ENCODE results near the gene ZSCAN1. TPM values are rescaled to one million over a fixed set of nuclear protein-coding genes. Genes with fewer than 3 reads are reported as not detected.

The ZSCAN1 gene
- total and polyA plus RNA-seq, 2 experiments from 2014 or later: 0.33 to 1.1 TPM

DNA sequence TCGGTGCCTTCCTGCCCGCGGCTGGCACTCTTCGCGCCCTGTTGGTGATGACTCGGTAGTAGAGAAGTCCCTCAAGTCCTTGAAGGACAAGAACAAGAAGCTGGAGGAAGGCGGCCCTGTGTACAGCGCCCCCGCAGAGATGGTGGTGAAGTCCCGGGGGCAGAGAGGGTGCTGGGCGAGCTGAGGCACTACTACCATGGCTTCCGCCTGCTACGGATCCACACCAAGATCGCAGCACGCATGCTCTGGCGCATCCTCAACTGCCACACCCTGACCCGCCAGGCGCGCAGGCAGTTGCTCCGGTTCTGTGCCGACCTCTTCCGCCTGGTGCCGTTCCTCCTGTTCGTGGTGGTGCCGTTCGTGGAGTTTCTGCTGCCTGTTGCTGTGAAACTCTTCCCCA, 11.1 kb downstream of the ZSCAN1 start:
- DNase-seq (ENCODE audit: low spot score): no peak
- H3K79me2 ChIP-seq: no peaks in the 10 kb centered on the region
- H3K4me1 ChIP-seq (ENCODE audit: insufficient read depth): no peaks in the 10 kb centered on the region
- no peaks in the 10 kb centered on the region for H3K36me3 ChIP-seq (replicated peaks; ENCODE audit: insufficient read depth, low read depth)
- no peak overlapping the region for H3K4me3 ChIP-seq
- no peaks in the 10 kb centered on the region for H4K20me1 ChIP-seq (ENCODE audit: insufficient read depth, poor library complexity, severe bottlenecking)
- H3K9me2 ChIP-seq (replicated peaks; ENCODE audit: insufficient read depth): no peaks in the 10 kb centered on the region
- WGBS (ENCODE audit: low lambda C conversion rate, missing lambda C conversion rate): 94% methylated on average over 26 of the region's 26 CpGs
- H3K27ac ChIP-seq: no peak overlapping the region
- TF ChIP-seq EZH2phosphoT487 (IDR thresholded peaks at IDR 0.05; ENCODE audit: low read depth, severe bottlenecking, unreplicated experiment) (no peak), EZH2 (IDR thresholded peaks at IDR 0.05; ENCODE audit: borderline replicate concordance) (no peak)
- TF ChIP-seq, protein P1, sequence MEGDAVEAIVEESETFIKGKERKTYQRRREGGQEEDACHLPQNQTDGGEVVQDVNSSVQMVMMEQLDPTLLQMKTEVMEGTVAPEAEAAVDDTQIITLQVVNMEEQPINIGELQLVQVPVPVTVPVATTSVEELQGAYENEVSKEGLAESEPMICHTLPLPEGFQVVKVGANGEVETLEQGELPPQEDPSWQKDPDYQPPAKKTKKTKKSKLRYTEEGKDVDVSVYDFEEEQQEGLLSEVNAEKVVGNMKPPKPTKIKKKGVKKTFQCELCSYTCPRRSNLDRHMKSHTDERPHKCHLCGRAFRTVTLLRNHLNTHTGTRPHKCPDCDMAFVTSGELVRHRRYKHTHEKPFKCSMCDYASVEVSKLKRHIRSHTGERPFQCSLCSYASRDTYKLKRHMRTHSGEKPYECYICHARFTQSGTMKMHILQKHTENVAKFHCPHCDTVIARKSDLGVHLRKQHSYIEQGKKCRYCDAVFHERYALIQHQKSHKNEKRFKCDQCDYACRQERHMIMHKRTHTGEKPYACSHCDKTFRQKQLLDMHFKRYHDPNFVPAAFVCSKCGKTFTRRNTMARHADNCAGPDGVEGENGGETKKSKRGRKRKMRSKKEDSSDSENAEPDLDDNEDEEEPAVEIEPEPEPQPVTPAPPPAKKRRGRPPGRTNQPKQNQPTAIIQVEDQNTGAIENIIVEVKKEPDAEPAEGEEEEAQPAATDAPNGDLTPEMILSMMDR (IDR thresholded peaks at IDR 0.05; ENCODE audit: poor library complexity): no peak
- no peak overlapping the region for H2AFZ ChIP-seq
- H3K4me2 ChIP-seq: no peak overlapping the region
- no peaks in the 10 kb centered on the region for H3K27me3 ChIP-seq
- H3K9me3 ChIP-seq (ENCODE audit: low read depth): no peaks in the 10 kb centered on the region

DNA sequence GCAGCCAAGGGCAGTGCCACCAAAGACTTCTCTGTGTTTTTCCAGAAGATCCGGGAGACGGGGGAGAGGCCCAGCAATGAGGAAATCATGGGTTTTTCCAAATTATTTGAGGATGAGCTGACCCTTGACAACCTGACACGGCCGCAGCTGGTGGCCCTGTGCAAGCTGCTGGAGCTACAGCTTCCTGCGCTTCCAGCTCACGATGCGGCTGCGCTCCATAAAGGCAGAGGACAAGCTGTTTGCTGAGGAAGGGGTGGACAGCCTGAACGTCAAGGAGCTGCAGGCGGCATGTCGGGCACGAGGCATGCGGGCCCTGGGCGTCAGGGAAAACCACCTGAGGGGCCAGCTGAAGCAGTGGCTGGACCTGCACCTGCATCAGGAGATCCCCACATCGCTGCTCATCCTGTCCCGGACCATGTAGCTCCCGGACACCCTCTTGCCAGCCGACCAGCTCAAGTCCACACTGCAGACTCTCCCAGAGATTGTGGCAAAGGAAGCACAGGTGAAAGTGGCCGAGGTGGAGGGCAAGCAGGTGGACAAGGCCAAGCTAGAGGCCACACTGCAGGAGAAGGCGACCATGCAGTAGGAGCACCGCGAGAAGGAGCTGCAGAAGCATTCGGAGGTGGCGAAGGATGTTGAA, 11.7 kb downstream of the ZSCAN1 start:
- no peaks in the 10 kb centered on the region for H3K79me2 ChIP-seq
- H3K4me1 ChIP-seq (ENCODE audit: insufficient read depth): no peaks in the 10 kb centered on the region
- no peak for DNase-seq (ENCODE audit: low spot score)
- no peaks in the 10 kb centered on the region for H3K9me2 ChIP-seq (replicated peaks; ENCODE audit: insufficient read depth)
- H3K36me3 ChIP-seq (replicated peaks; ENCODE audit: insufficient read depth, low read depth): no peaks in the 10 kb centered on the region
- TF ChIP-seq, protein P1 (IDR thresholded peaks at IDR 0.05; ENCODE audit: poor library complexity): no peak
- TF ChIP-seq EZH2phosphoT487 (IDR thresholded peaks at IDR 0.05; ENCODE audit: low read depth, severe bottlenecking, unreplicated experiment): no peak
- H2AFZ ChIP-seq: no peak overlapping the region
- no peaks in the 10 kb centered on the region for H4K20me1 ChIP-seq (ENCODE audit: insufficient read depth, poor library complexity, severe bottlenecking)
- H3K27me3 ChIP-seq: no peaks in the 10 kb centered on the region
- WGBS (ENCODE audit: low lambda C conversion rate, missing lambda C conversion rate): 91% methylated on average over 23 of the region's 24 CpGs
- no peak overlapping the region for H3K4me2 ChIP-seq
- H3K9me3 ChIP-seq (ENCODE audit: low read depth): no peaks in the 10 kb centered on the region
- H3K4me3 ChIP-seq: no peak overlapping the region
- H3K27ac ChIP-seq: no peak overlapping the region

DNA sequence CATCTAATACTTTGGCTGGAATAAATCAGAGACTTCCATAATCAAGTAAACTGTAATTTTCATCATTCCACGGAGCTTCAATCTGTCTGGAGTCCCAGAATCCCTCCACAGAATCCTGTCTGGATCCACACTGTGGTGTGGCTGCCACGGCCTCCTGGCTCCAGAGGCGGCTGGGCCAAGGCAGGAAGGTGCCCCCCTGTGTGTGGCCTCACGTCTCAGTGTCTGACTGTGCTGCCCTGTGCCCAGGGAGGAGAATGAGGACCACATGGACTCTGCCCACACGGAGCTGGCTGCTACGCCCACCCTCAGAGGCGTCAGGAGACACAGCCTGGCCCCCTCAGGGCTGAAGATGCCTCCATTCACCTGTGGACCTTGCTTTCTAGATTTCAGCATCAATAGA, 13.0 kb downstream of the ZSCAN1 start:
- WGBS (ENCODE audit: low lambda C conversion rate, missing lambda C conversion rate): 64% methylated on average over 7 of the region's 7 CpGs
- H2AFZ ChIP-seq: no peak overlapping the region
- H3K27ac ChIP-seq: no peak overlapping the region
- H3K4me1 ChIP-seq (ENCODE audit: insufficient read depth): no peaks in the 10 kb centered on the region
- H3K79me2 ChIP-seq: no peaks in the 10 kb centered on the region
- no peaks in the 10 kb centered on the region for H3K9me2 ChIP-seq (replicated peaks; ENCODE audit: insufficient read depth)
- DNase-seq (ENCODE audit: low spot score): no peak
- no peak for TF ChIP-seq EZH2phosphoT487 (IDR thresholded peaks at IDR 0.05; ENCODE audit: low read depth, severe bottlenecking, unreplicated experiment)
- TF ChIP-seq EZH2 (IDR thresholded peaks at IDR 0.05; ENCODE audit: borderline replicate concordance): no peak
- H3K9me3 ChIP-seq (ENCODE audit: low read depth): no peaks in the 10 kb centered on the region
- H3K4me2 ChIP-seq: no peak overlapping the region
- no peaks in the 10 kb centered on the region for H3K36me3 ChIP-seq (replicated peaks; ENCODE audit: insufficient read depth, low read depth)
- no peaks in the 10 kb centered on the region for H4K20me1 ChIP-seq (ENCODE audit: insufficient read depth, poor library complexity, severe bottlenecking)
- no peaks in the 10 kb centered on the region for H3K27me3 ChIP-seq
- no peak overlapping the region for H3K4me3 ChIP-seq

DNA sequence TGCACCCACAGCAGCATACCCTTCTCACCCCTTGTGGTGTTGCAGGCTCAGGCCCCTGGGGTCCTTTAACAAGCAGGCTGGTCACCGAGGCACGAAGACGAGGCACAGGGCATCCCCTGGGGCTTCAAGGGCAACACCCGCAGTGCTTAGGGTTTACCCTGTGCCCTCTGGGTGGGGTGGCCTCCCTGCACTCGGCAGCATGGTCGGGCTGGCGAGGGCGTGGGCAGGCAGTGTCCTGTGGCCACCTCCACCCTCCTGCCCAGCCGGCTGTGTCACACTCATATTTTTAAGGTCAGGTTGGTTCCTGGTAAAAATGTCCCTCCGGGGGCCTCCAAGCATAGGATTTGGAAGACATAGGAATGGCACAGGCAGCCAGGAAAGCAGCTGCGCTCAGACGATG, 13.8 kb downstream of the ZSCAN1 start:
- Histone ChIP-seq H3K79me2 (no peaks in the 10 kb centered on the region), H3K27ac (no peak overlapping the region), H3K9me3 (ENCODE audit: low read depth) (no peaks in the 10 kb centered on the region), H3K36me3 (replicated peaks; ENCODE audit: insufficient read depth, low read depth) (no peaks in the 10 kb centered on the region), H4K20me1 (ENCODE audit: insufficient read depth, poor library complexity, severe bottlenecking) (no peaks in the 10 kb centered on the region), H3K9me2 (replicated peaks; ENCODE audit: insufficient read depth) (no peaks in the 10 kb centered on the region), H3K27me3 (no peaks in the 10 kb centered on the region), H2AFZ (no peak overlapping the region), H3K4me1 (ENCODE audit: insufficient read depth) (no peaks in the 10 kb centered on the region), H3K4me2 (no peak overlapping the region), H3K4me3 (no peak overlapping the region)
- WGBS (ENCODE audit: low lambda C conversion rate, missing lambda C conversion rate): 83% methylated on average over 12 of the region's 12 CpGs
- no peak for TF ChIP-seq EZH2 (IDR thresholded peaks at IDR 0.05; ENCODE audit: borderline replicate concordance)
- TF ChIP-seq, protein P1 (IDR thresholded peaks at IDR 0.05; ENCODE audit: poor library complexity): no peak
- TF ChIP-seq EZH2phosphoT487 (IDR thresholded peaks at IDR 0.05; ENCODE audit: low read depth, severe bottlenecking, unreplicated experiment): no peak
- no peak for DNase-seq (ENCODE audit: low spot score)
